GM19397 (cell line): ENCODE results near the gene CDH2.

Experiments
- ATAC-seq: cut with Tn5 transposase; IDR thresholded peaks from one replicate; pipeline ENCODE4 v1.9.1; 2021; ENCODE audit warnings: mild to moderate bottlenecking, moderate library complexity; ENCODE audit not compliant: unreplicated experiment

The CDH2 gene

DNA sequence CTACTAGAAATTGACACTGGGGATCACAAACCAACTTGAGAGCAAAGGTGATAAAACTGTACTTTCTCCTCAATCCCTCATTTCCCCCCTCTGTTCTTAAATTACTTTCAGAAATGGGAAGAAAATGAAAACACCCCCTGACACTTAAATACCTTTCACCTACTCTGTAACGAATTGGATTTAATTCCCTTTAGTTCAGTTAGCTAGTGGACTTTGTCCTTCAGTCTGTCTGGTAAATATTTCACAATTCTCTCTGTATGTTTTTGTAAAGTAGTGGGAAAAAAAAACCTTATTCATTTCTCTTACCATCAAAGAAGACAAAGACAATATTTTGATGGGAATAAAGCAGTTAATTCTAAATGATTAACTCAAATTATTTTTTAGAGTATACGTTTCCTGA lies 85.7 kb downstream of the CDH2 start:
- no peak for ATAC-seq

- ATAC-seq = no peak
Measured at GRCh38 chr18:28088477-28088876, 88.5 kb downstream of the CDH2 start.

DNA sequence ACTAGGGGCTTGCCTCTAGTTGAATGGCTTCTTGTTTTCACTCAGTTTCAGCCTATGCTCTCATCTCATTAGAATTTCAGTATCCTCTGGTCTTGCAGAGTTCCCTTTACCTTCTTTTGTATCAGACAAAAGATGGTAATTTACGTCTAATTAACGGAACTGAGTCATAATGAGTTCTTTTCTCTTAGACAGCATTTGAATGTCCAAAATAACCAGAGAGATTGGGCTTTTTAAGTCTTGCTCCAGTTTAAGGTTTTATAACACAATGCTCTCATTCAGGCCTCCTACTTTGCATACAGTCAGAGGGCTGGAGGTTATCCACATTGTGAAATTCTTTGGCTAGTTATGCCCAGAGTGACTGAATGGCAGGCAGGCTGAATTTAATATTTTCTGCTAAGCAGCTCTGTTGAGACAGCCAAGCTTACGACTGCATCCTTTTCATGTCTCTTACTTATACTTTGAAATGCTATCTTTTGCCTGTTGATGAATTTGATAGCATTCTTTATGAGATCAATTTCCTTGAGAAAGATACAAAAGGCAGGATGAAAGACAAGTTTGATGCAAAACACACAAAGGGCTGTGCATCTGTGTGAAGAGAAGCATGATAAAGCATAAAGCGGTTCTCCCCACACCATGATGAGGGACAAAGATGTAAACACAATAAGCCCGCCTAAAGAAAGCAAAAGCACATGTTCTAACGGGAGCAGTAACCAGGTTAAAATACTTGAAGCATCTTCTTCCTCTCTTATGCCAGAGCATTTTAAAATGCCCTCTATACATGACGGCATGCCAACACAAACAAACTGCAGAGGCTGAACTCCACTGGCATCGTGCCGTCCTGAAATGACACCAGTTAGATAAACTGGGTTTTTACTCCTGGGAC lies 90.0 kb downstream of the CDH2 start:
- ATAC-seq = no peak

DNA sequence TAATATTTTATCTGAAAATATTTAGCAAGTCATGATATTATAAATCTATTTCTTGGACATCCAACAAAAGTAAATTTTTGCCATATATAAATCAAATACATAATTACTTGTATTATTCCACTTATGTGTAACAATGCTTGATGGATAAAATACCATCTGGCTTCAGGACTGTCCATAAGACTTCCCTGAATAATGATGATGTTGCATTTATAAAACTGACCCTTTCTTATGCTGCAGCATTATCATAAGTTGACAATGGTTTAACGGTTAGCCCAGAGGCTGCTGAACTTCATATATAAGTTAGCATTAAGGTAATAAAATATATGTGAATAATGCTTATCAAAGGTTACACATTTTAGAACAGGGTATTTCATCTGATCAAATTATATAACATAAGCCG lies 95.4 kb downstream of the CDH2 start:
- ATAC-seq = no peak

- ATAC-seq = no peak
Measured at GRCh38 chr18:28080876-28081300, 96.0 kb downstream of the CDH2 start.

DNA sequence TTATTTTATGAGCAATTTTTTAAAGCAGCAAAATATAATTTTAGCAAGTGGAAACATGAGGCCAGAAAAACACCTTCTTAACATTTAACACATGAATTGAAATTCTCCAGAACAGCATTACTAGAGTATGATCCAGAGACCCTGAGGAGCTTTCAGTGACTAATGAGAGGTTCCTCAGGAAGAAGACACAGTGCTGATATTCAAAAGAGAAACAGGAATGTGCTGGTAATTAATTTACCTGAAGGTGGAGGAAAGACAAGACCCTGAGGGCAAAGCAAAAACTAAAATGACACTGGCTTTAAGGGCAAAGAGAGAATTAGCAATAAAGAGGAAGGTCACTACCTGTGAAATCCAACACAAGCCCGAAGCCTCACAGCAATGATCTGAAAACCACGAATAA lies 97.0 kb downstream of the CDH2 start:
- ATAC-seq = no peak

- no peak for ATAC-seq
Measured at GRCh38 chr18:28078849-28079248, 98.1 kb downstream of the CDH2 start.

DNA sequence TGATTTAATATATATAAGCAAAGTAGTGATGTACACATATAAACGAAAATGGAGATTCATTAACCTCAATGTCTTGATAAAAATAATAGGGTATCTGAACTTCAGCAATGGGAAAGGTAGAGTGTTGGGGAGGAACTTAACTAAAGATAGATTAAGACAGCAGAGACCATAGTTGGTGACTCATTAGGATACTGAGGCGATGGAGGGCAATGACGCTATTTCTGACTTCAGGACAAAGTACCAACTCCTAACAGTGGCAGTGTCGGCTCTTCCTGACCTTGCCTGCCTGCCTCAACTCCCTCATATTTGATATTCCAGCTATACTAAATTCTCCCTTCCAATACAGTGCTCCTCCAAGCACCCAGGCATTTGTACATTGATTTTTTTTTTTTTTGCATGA lies 98.6 kb downstream of the CDH2 start:
- ATAC-seq = no peak

- ATAC-seq = no peak
Measured at GRCh38 chr18:28075501-28075900, 101.4 kb downstream of the CDH2 start.

- no peak for ATAC-seq
Measured at GRCh38 chr18:28074076-28074475, 102.9 kb downstream of the CDH2 start.

GRCh38 chr18:28073658-28074057 lies 103.3 kb downstream of the CDH2 start:
- no peak for ATAC-seq

- no peak for ATAC-seq
Measured at GRCh38 chr18:28071199-28071598, 105.7 kb downstream of the CDH2 start.

- ATAC-seq = no peak
Measured at GRCh38 chr18:28068207-28068606, 108.7 kb downstream of the CDH2 start.

DNA sequence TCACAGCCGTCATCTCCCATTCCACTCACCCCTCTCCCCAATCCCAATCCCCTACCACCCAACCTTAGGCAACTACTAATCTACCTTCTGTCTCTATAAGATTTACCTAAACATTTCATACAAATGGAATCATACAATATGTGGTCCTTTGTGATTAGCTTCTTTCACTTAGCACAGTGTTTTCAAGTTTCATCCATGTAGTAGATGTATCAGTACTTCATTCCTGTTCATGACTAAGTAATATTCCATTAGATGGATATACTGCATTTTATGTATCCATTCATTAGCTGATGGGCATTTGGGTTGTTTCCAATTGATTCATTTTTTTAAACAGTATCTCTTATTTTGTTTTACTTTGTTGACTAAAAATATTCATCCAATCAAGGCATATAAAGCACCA lies 109.6 kb downstream of the CDH2 start:
- ATAC-seq = no peak

GRCh38 chr18:28065793-28066186 lies 111.1 kb downstream of the CDH2 start:
- no peak for ATAC-seq

DNA sequence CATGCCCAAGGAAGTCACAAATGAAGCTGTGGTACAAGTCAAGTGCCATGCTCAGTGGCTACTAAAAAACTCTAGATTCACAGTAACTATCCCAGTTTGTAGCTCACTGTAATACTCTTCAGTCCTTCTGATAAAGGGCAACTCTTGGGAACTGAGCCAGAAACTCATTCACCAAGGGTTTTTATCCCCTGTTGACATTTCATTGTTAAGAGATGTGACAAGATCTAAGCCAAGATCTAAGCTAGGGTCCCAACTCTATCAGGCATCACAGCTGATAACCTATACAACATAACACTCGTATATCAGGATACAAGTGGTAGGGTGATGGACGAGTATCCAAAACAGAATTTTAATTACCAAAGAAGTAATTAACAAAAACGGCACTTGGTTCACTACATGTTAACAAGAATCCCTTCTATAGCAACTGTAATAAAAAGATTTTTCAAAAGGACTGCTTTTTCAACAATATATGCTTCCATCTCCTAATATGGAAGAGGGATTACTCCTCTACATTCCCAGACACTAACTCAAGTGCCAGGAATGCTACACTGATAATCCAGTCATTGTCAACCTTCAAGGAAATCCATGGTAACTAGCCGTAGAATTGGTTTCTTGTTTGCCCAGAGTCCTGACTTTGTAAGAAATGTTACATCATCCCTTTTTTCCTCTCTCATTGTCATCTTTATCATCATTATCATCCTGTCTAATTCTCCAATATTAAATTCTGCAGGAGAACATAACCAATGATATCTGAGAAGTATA lies 111.7 kb downstream of the CDH2 start:
- no peak for ATAC-seq

DNA sequence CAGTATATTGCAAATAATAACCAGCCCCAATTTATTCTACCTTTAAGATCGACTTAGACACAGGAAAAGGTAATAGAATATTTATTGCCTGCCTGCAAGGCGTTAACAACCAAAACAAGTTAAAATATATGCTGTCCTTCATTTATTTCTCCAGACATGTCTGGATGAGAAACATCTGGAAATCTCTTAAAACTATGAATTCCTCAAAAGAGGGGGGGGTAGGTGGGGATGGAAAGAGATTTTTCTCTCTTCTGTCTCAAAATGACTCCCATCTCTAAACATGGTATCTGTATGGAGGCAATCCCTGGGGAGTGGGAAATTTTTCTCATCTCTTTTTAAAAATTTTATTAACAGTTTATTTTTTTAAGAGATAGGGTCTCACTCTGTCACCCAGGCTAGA lies 113.0 kb downstream of the CDH2 start:
- no peak for ATAC-seq

- ATAC-seq = no peak
Measured at GRCh38 chr18:28063271-28063761, 113.6 kb downstream of the CDH2 start.

DNA sequence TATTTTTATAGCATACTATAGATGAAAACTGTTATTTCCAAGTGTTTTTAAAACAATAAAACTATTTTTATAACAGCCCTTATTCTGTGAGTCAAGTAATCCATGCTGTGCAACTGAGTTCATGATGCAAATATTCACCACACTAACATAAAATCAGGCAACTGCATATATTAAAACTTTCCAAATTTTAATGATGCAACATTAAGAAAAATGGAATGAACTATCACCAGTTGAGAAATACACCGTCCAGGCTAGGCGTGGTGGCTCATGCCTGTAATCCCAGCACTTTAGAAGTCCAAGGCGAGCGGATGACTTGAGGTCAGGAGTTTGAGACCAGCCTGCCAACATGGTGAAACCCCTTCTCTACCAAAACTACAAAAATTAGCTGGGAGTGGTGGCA lies 114.5 kb downstream of the CDH2 start:
- ATAC-seq = no peak

GRCh38 chr18:28059861-28060260 lies 117.1 kb downstream of the CDH2 start:
- no peak for ATAC-seq

DNA sequence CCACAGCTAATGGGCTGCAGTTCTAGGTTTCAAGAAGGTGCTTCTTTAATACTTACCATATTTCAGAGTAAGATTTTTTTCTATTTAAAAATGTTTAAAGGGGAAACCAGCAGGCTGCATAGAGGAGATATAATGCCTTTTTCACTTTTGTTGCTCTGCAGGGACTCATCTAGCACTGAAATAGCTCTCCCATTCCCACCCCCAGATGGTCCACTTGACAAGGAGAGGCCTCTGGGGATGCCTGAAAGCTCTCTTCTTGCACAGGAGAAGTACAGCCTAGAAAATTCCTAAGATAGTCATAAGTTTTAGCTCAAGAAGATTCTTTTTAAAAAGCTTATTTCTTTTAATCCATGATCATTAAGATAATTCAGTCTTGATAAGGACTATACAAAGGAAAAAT lies 126.4 kb downstream of the CDH2 start:
- ATAC-seq = no peak

GRCh38 chr18:28048612-28049011 lies 128.3 kb downstream of the CDH2 start:
- no peak for ATAC-seq
